Posterior cingulate gyrus (tissue), 11 donors: ENCODE results near the gene VAPB.

Source experiments
- DNase-seq, 10 donors: peaks; one replicate each; pipeline versions ENCODE4 v3.0.0 to v3.0.0-alpha.2; 2020 to 2021; ENCODE audit warnings: mixed read lengths in 3 of 10
- intact Hi-C: fragments of 100-400 bp; cut with DNase I; formaldehyde crosslinking; loops from one replicate; pipeline ENCODE4 v1.15.1; 2023

VAPB gene

GRCh38 chr20:58497724-58498469 lies 108.9 kb downstream of the VAPB start:
- intact Hi-C loops: no loop called here
- DNase-seq: no peak

GRCh38 chr20:58498470-58499068 lies 109.5 kb downstream of the VAPB start:
- intact Hi-C loops: no loop called here
- DNase-seq: no peak

GRCh38 chr20:58500256-58500655 lies 111.2 kb downstream of the VAPB start:
- no peak for DNase-seq
- intact Hi-C loops: no loop called here
